Right lobe of liver (tissue), 4 donors: ENCODE data around the gene EVL.

Experiments
- CTCF ChIP-seq, 4 donors: fragments of 200-600 bp in 3 of 4; fragments of 450-650 bp in 1 of 4; IDR thresholded peaks; one replicate each; pipeline versions ENCODE4 v1.5.1 to v1.8.0; 2016 to 2022; ENCODE audit warnings: antibody characterized with exemption in 4 of 4, mild to moderate bottlenecking in 2 of 4
- POLR2A ChIP-seq: fragments of 450-650 bp; IDR thresholded peaks from one replicate; pipeline ENCODE4 v1.6.1; 2017; ENCODE audit warnings: antibody characterized with exemption, mild to moderate bottlenecking
- donor health status: DM: no; HTN: no; CAD: no.
- donor health status: DM: no; HTN: no; CAD: no.
- donor health status: DM: no; HTN: yes; CAD: no.

- TF ChIP-seq CTCF (IDR thresholded peaks at IDR 0.05) (no peak), POLR2A (no peak)
Measured at GRCh38 chr14:100134586-100134985, 69.4 kb downstream of the EVL start.
